ENCODE results near the gene ZNF570.

The ZNF570 gene

GRCh38 chr19:37505958-37506386 lies 36.8 kb downstream of the ZNF570 start:
- H3K79me2 ChIP-seq (ENCODE audit: insufficient read depth, low read length): no peaks in the 10 kb centered on the region
- no peaks in the 10 kb centered on the region for H3K27me3 ChIP-seq (ENCODE audit: low read length)
- H3K4me2 ChIP-seq (ENCODE audit: low read depth, low read length, poor library complexity, severe bottlenecking): no peak overlapping the region
- peaks cover 22% of the 10 kb centered on the region; the same call in 1 of the 2 replicates for H3K9me3 ChIP-seq (ENCODE audit: insufficient read depth, low read length)
- H3K9ac ChIP-seq (ENCODE audit: low read length): no peak overlapping the region
- no peak overlapping the region for H2AFZ ChIP-seq (ENCODE audit: low read depth, low read length, severe bottlenecking)
- no peak overlapping the region for H3K27ac ChIP-seq (ENCODE audit: low read depth, low read length)
- no peak for TF ChIP-seq EZH2phosphoT487 (conservative IDR thresholded peaks at IDR 0.05; ENCODE audit: low read length)
- TF ChIP-seq CTCF (IDR thresholded peaks at IDR 0.05; ENCODE audit: insufficient read depth, low read length, poor library complexity, severe bottlenecking): no peak
- no peaks in the 10 kb centered on the region for H3K9me2 ChIP-seq (replicated peaks; ENCODE audit: insufficient read depth, low read length)
- no peaks in the 10 kb centered on the region for H4K20me1 ChIP-seq (ENCODE audit: low read depth, low read length)
- no peaks in the 10 kb centered on the region for H3F3A ChIP-seq (ENCODE audit: insufficient read depth)
- H3K4me3 ChIP-seq (ENCODE audit: insufficient read depth, low read length, poor library complexity, severe bottlenecking): no peak overlapping the region
- no peaks in the 10 kb centered on the region for H3K36me3 ChIP-seq (ENCODE audit: low read length)

GRCh38 chr19:37506387-37507166 lies 37.4 kb downstream of the ZNF570 start, which contains the start of gene ZNF793:
ZNF793 (plus strand) TSS chr19:37506939; CDS start chr19:37523440, 16,501 bp downstream.
- no peak within 1 kb of the TSS for H2AFZ ChIP-seq (ENCODE audit: low read depth, low read length, severe bottlenecking)

GRCh38 chr19:37507167-37507464 lies 38.0 kb downstream of the ZNF570 start:
- H3K9me2 ChIP-seq (replicated peaks; ENCODE audit: insufficient read depth, low read length): no peaks in the 10 kb centered on the region
- H3K9me3 ChIP-seq (ENCODE audit: insufficient read depth, low read length): peaks cover 22% of the 10 kb centered on the region; the same call in 1 of the 2 replicates
- H3K79me2 ChIP-seq (ENCODE audit: insufficient read depth, low read length): no peaks in the 10 kb centered on the region
- no peak overlapping the region for H2AFZ ChIP-seq (ENCODE audit: low read depth, low read length, severe bottlenecking)
- TF ChIP-seq CTCF (IDR thresholded peaks at IDR 0.05; ENCODE audit: insufficient read depth, low read length, poor library complexity, severe bottlenecking): no peak
- no peak for TF ChIP-seq EZH2phosphoT487 (conservative IDR thresholded peaks at IDR 0.05; ENCODE audit: low read length)
- H3K4me2 ChIP-seq (ENCODE audit: low read depth, low read length, poor library complexity, severe bottlenecking): no peak overlapping the region
- H3K4me3 ChIP-seq (ENCODE audit: insufficient read depth, low read length, poor library complexity, severe bottlenecking): no peak overlapping the region
- no peaks in the 10 kb centered on the region for H4K20me1 ChIP-seq (ENCODE audit: low read depth, low read length)
- H3K36me3 ChIP-seq (ENCODE audit: low read length): no peaks in the 10 kb centered on the region
- no peaks in the 10 kb centered on the region for H3F3A ChIP-seq (ENCODE audit: insufficient read depth)
- no peaks in the 10 kb centered on the region for H3K27me3 ChIP-seq (ENCODE audit: low read length)
- no peak overlapping the region for H3K27ac ChIP-seq (ENCODE audit: low read depth, low read length)
- no peak overlapping the region for H3K9ac ChIP-seq (ENCODE audit: low read length)

More at GRCh38 chr19:37506387-37507166, 37.4 kb downstream of the ZNF570 start, which contains the start of gene ZNF793:
- Histone ChIP-seq H3K9me2 (replicated peaks; ENCODE audit: insufficient read depth, low read length) (no peaks in the 10 kb centered on the region), H3K9ac (ENCODE audit: low read length) (no peak within 1 kb of the TSS), H3K79me2 (ENCODE audit: insufficient read depth, low read length) (no peaks in the 10 kb centered on the region), H3K27me3 (ENCODE audit: low read length) (no peaks in the 10 kb centered on the region), H3K36me3 (ENCODE audit: low read length) (no peaks in the 10 kb centered on the region), H3F3A (ENCODE audit: insufficient read depth) (no peaks in the 10 kb centered on the region), H4K20me1 (ENCODE audit: low read depth, low read length) (no peaks in the 10 kb centered on the region), H3K4me3 (ENCODE audit: insufficient read depth, low read length, poor library complexity, severe bottlenecking) (no peak within 1 kb of the TSS), H3K9me3 (ENCODE audit: insufficient read depth, low read length) (peaks cover 22% of the 10 kb centered on the region; the same call in 1 of the 2 replicates), H3K4me2 (ENCODE audit: low read depth, low read length, poor library complexity, severe bottlenecking) (no peak within 1 kb of the TSS), H3K27ac (ENCODE audit: low read depth, low read length) (no peak within 1 kb of the TSS)
- TF ChIP-seq CTCF (IDR thresholded peaks at IDR 0.05; ENCODE audit: insufficient read depth, low read length, poor library complexity, severe bottlenecking) (no peak), EZH2phosphoT487 (conservative IDR thresholded peaks at IDR 0.05; ENCODE audit: low read length) (no peak)

Measured in SU-DHL-6 (cell line).